SK-N-MC (cell line): ENCODE measurements around the gene TGFB1.

ENCODE experiments used
- EZH2 ChIP-seq: fragments of 200-600 bp; sonication (generic); IDR thresholded peaks from one replicate; pipeline ENCODE4 v1.6.1; 2017; ENCODE audit warnings: antibody characterized with exemption
- FOXP2 ChIP-seq: optimal IDR thresholded peaks from 2 replicates; pipeline ENCODE3; 2011; ENCODE audit warnings: mild to moderate bottlenecking, moderate library complexity; ENCODE audit not compliant: insufficient read depth; ENCODE audit errors: extremely low read length, control extremely low read depth
- POLR2AphosphoS5 ChIP-seq: IDR thresholded peaks from 2 replicates; pipeline ENCODE4 v1.6.1; 2012; ENCODE audit warnings: mild to moderate bottlenecking, low read depth, low read length, borderline replicate concordance

GRCh38 chr19:41311072-41311471 is 42.6 kb downstream of the TGFB1 start:
- TF ChIP-seq EZH2 (no peak), POLR2AphosphoS5 (no peak), FOXP2 (no peak)
